H1 (cell line): ENCODE measurements around the gene TAC4. TPM values are rescaled to one million over a fixed set of nuclear protein-coding genes. Genes with fewer than 3 reads are reported as not detected.

Experiments
- CTCF ChIA-PET: fragments of 300-600 bp; sonication (Branson Sonifier 250); formaldehyde crosslinking; loops from one replicate; lab custom pipeline; 2021; ENCODE audit not compliant: partially characterized antibody; lab: Charles Lee
- POLR2A ChIA-PET: fragments of 300-600 bp; sonication (Branson Sonifier 250); formaldehyde crosslinking; loops from one replicate; lab custom pipeline; 2021; ENCODE audit warnings: inconsistent platforms; ENCODE audit not compliant: partially characterized antibody; lab: Charles Lee
- DNase-seq, 2 experiments: peaks; one replicate each; pipeline versions ENCODE4 v3.0.0 to v3.0.0-alpha.2; 2010 to 2022; ENCODE audit warnings: low spot score in 2 of 2, low read depth in 1 of 2, mixed read lengths in 1 of 2
- FAIRE-seq: peaks from 2 replicates; lab custom pipeline; 2011; peaks lifted over from hg19 to GRCh38; lab: Jason Lieb, UNC
- H2AFZ ChIP-seq: 2 replicates; pipeline ENCODE4 v1.8.1; 2012; ENCODE audit warnings: low read length, inconsistent platforms
- H2AK5ac ChIP-seq: 2 replicates; pipeline ENCODE4 v1.6.1; 2013; ENCODE audit warnings: low read depth, low read length
- H2BK120ac ChIP-seq: replicated peaks from 2 replicates; pipeline ENCODE3; 2013; ENCODE audit warnings: low read depth, low read length, inconsistent platforms
- H2BK12ac ChIP-seq: 2 replicates; pipeline ENCODE4 v1.6.1; 2013; ENCODE audit warnings: low read depth, low read length
- H2BK15ac ChIP-seq: 2 replicates; pipeline ENCODE4 v1.6.1; 2013; ENCODE audit warnings: low read length
- H2BK20ac ChIP-seq: 2 replicates; pipeline ENCODE4 v1.6.1; 2013; ENCODE audit warnings: low read length
- H2BK5ac ChIP-seq: 2 replicates; pipeline ENCODE4 v1.6.1; 2013; ENCODE audit warnings: low read depth, low read length
- H3K14ac ChIP-seq: 2 replicates; pipeline ENCODE4 v1.6.1; 2013; ENCODE audit warnings: inconsistent platforms; ENCODE audit not compliant: insufficient read length
- H3K18ac ChIP-seq: 2 replicates; pipeline ENCODE4 v1.6.1; 2013; ENCODE audit warnings: low read length; ENCODE audit errors: extremely low read depth
- H3K23ac ChIP-seq: 2 replicates; pipeline ENCODE4 v1.6.1; 2013; ENCODE audit warnings: inconsistent platforms; ENCODE audit not compliant: insufficient read length
- H3K23me2 ChIP-seq: 2 replicates; pipeline ENCODE4 v1.6.1; 2013; ENCODE audit warnings: low read depth, low read length
- H3K27ac ChIP-seq: 2 replicates; pipeline ENCODE4 v1.6.1; 2011; ENCODE audit warnings: low read depth, low read length, inconsistent platforms
- H3K27me3 ChIP-seq, 4 experiments: replicated peaks in 1 of 4; 1 replicate in 1 of 4; 2 replicates in 3 of 4; pipeline versions ENCODE4 v1.6.1 to v1.8.1; 2011 to 2013; ENCODE audit warnings: low read length in 3 of 4, mild to moderate bottlenecking in 3 of 4, inconsistent platforms in 2 of 4, mixed read lengths in 2 of 4, moderate library complexity in 1 of 4; ENCODE audit not compliant: control insufficient read depth in 3 of 4, insufficient read depth in 3 of 4; ENCODE audit errors: extremely low read depth in 1 of 4
- H3K36me3 ChIP-seq, 4 experiments: 2 replicates each; pipeline versions ENCODE4 v1.6.1 to v1.8.1; 2011 to 2013; ENCODE audit warnings: mild to moderate bottlenecking in 4 of 4, low read length in 3 of 4, moderate library complexity in 2 of 4, control low read depth in 1 of 4, inconsistent platforms in 1 of 4; ENCODE audit not compliant: insufficient read depth in 4 of 4, control insufficient read depth in 2 of 4
- H3K4ac ChIP-seq: replicated peaks from 2 replicates; pipeline ENCODE3; 2013; ENCODE audit warnings: low read length, low read depth, mixed read lengths, inconsistent platforms; ENCODE audit not compliant: insufficient read length
- H3K4me1 ChIP-seq, 4 experiments: replicated peaks in 1 of 4; 1 replicate in 1 of 4; 2 replicates in 3 of 4; pipeline versions ENCODE4 v1.6.1 to v1.8.1; 2011 to 2013; ENCODE audit warnings: low read length in 3 of 4, inconsistent platforms in 2 of 4, mixed read lengths in 1 of 4; ENCODE audit not compliant: insufficient read depth in 4 of 4, control insufficient read depth in 3 of 4
- H3K4me2 ChIP-seq, 2 experiments: 2 replicates each; pipeline versions ENCODE4 v1.6.1 to v1.8.1; 2011 to 2013; ENCODE audit warnings: low read depth in 2 of 2, low read length in 2 of 2, control low read depth in 1 of 2, inconsistent platforms in 1 of 2, mild to moderate bottlenecking in 1 of 2; ENCODE audit not compliant: insufficient read depth in 1 of 2
- H3K4me3 ChIP-seq, 4 experiments: fragments of 200-600, 300-600 bp in 1 of 4; sonication (generic), shearing (Covaris generic), sonication (Bioruptor Twin) in 1 of 4; 2 replicates each; pipeline versions ENCODE4 v1.5.1 to v1.8.1; 2011 to 2016; ENCODE audit warnings: low read length in 4 of 4, low read depth in 3 of 4, control low read depth in 2 of 4, inconsistent platforms in 2 of 4, mild to moderate bottlenecking in 2 of 4, mixed read lengths in 1 of 4, moderate library complexity in 1 of 4; ENCODE audit not compliant: insufficient read depth in 2 of 4; ENCODE audit errors: extremely low read depth in 1 of 4
- H3K56ac ChIP-seq: replicated peaks from 2 replicates; pipeline ENCODE3; 2013; ENCODE audit warnings: low read depth, mild to moderate bottlenecking, mixed read lengths, low read length, inconsistent platforms; ENCODE audit not compliant: insufficient read length
- H3K79me1 ChIP-seq: 2 replicates; pipeline ENCODE4 v1.6.1; 2013; ENCODE audit warnings: low read depth, low read length, control low read depth
- H3K79me2 ChIP-seq, 2 experiments: 2 replicates each; pipeline versions ENCODE4 v1.6.1 to v1.8.1; 2012 to 2013; ENCODE audit warnings: low read length in 2 of 2, mild to moderate bottlenecking in 2 of 2, inconsistent platforms in 1 of 2; ENCODE audit not compliant: insufficient read depth in 2 of 2, control insufficient read depth in 1 of 2
- H3K9ac ChIP-seq, 4 experiments: replicated peaks in 1 of 4; 1 replicate in 1 of 4; 2 replicates in 3 of 4; pipeline versions ENCODE4 v1.6.1 to v1.8.1; 2011 to 2013; ENCODE audit warnings: low read depth in 3 of 4, low read length in 3 of 4, control low read depth in 2 of 4, mild to moderate bottlenecking in 2 of 4, moderate library complexity in 2 of 4, inconsistent platforms in 1 of 4; ENCODE audit errors: extremely low read depth in 1 of 4
- H3K9me3 ChIP-seq, 2 experiments: 2 replicates each; pipeline versions ENCODE4 v1.6.1 to v1.8.1; 2012 to 2013; ENCODE audit warnings: mild to moderate bottlenecking in 2 of 2, moderate library complexity in 2 of 2, control low read depth in 1 of 2, inconsistent platforms in 1 of 2, low read depth in 1 of 2, low read length in 1 of 2, mixed read lengths in 1 of 2; ENCODE audit not compliant: insufficient read depth in 2 of 2
- H4K20me1 ChIP-seq, 2 experiments: replicated peaks in 1 of 2; 2 replicates each; pipeline versions ENCODE3 to v1.8.1; 2011 to 2013; ENCODE audit warnings: inconsistent platforms in 2 of 2, low read length in 2 of 2, mild to moderate bottlenecking in 1 of 2; ENCODE audit not compliant: insufficient read depth in 2 of 2, control insufficient read depth in 1 of 2
- H4K5ac ChIP-seq: 2 replicates; pipeline ENCODE4 v1.6.1; 2013; ENCODE audit warnings: low read length, low read depth, mixed read lengths, inconsistent platforms; ENCODE audit not compliant: insufficient read length
- H4K8ac ChIP-seq: 2 replicates; pipeline ENCODE4 v1.8.0; 2013; ENCODE audit warnings: mild to moderate bottlenecking, moderate library complexity, low read length, inconsistent platforms; ENCODE audit not compliant: insufficient read depth; ENCODE audit errors: extremely low read depth
- H4K91ac ChIP-seq: replicated peaks from 2 replicates; pipeline ENCODE3; 2013; ENCODE audit warnings: low read length, mixed read lengths, inconsistent platforms; ENCODE audit not compliant: insufficient read length
- CEBPB ChIP-seq: IDR thresholded peaks from 2 replicates; pipeline ENCODE4 v1.6.1; 2012; ENCODE audit warnings: low read depth, low read length
- KDM1A ChIP-seq: fragments of 200-600, 300-600 bp; sonication (generic); IDR thresholded peaks from 2 replicates; pipeline ENCODE4 v1.7.1; 2016; ENCODE audit warnings: mild to moderate bottlenecking, low read length, borderline replicate concordance
- KDM5A ChIP-seq: fragments of 200-600 bp; IDR thresholded peaks from 2 replicates; pipeline ENCODE4 v1.7.1; 2012; ENCODE audit warnings: mild to moderate bottlenecking, low read length, inconsistent platforms, mixed read lengths
- NRF1 ChIP-seq: IDR thresholded peaks from 2 replicates; pipeline ENCODE4 v1.6.1; 2011; ENCODE audit warnings: mild to moderate bottlenecking, low read depth, low read length, improper control_type of control experiment
- POLR2AphosphoS5 ChIP-seq: IDR thresholded peaks from 2 replicates; pipeline ENCODE4 v1.6.1; 2011; ENCODE audit warnings: low read depth, low read length
- POU5F1 ChIP-seq: IDR thresholded peaks from 2 replicates; pipeline ENCODE4 v1.6.1; 2011; ENCODE audit warnings: low read depth, mild to moderate bottlenecking, low read length, moderate library complexity
- RFX5 ChIP-seq: IDR thresholded peaks from 2 replicates; pipeline ENCODE4 v1.6.1; 2011; ENCODE audit warnings: low read depth, low read length, improper control_type of control experiment, borderline replicate concordance
- RXRA ChIP-seq: IDR thresholded peaks from 2 replicates; pipeline ENCODE4 v1.6.1; 2011; ENCODE audit warnings: low read depth, mild to moderate bottlenecking, low read length, moderate library complexity; ENCODE audit not compliant: insufficient read depth
- SAP30 ChIP-seq: fragments of 300-600 bp; sonication (generic); IDR thresholded peaks from 2 replicates; pipeline ENCODE4 v1.7.1; 2012; ENCODE audit warnings: low read length, moderate library complexity, mild to moderate bottlenecking, inconsistent platforms; ENCODE audit not compliant: insufficient read depth, insufficient replicate concordance
- SIN3A ChIP-seq, 2 experiments: IDR thresholded peaks in 1 of 2; conservative IDR thresholded peaks in 1 of 2; 2 replicates each; pipeline ENCODE4 v1.6.1; 2011 to 2012; ENCODE audit warnings: low read length in 2 of 2, improper control_type of control experiment in 1 of 2, low read depth in 1 of 2, mild to moderate bottlenecking in 1 of 2
- YY1 ChIP-seq: IDR thresholded peaks from 2 replicates; pipeline ENCODE4 v1.6.1; 2011; ENCODE audit warnings: low read depth, mild to moderate bottlenecking, low read length
- WGBS, 2 experiments: shearing (Covaris generic) in 1 of 2; methylation state at CpG; one replicate each; pipeline versions ENCODE4 v1.1.6 to v1.1.7; 2013 to 2015; ENCODE audit warnings: low lambda C conversion rate in 2 of 2, mixed read lengths in 2 of 2, inconsistent platforms in 1 of 2, low coverage in 1 of 2, missing lambda C conversion rate in 1 of 2; ENCODE audit not compliant: insufficient replicate concordance in 2 of 2, insufficient coverage in 1 of 2, insufficient read length in 1 of 2; ENCODE audit errors: extremely low coverage in 1 of 2, missing lambda C conversion rate in 1 of 2; 5-methylcytosine and 5-hydroxymethylcytosine counted together
- polyA plus RNA-seq, 7 experiments: library from polyadenylated mRNA; depleted of rRNA in 3 of 7; stranded (reverse) in 5 of 7; unstranded in 2 of 7; fragments of >200 nt in 5 of 7; fragments of 200-250 nt in 2 of 7; gene quantifications; 1 replicate in 5 of 7; 2 replicates in 1 of 7; 4 replicates in 1 of 7; pipeline versions ENCODE4 v1.2.1 to v1.2.3, GENCODE V29; 2011 to 2013; ENCODE audit warnings: missing spikeins in 2 of 7, mixed read lengths in 2 of 7
- total RNA-seq: library from RNA; stranded (reverse); fragmentation: NEBNext Ultra II Directional; extraction: Animal tissue kit (Norgen Biotek cat#: 25700); gene quantifications from 2 replicates; pipeline ENCODE4 v1.2.1, GENCODE V29; 2021

TAC4 gene
- total and polyA plus RNA-seq, 2 of the 8 experiments (the other 6 are each of a cell fraction or from before 2014, with no cell fraction given), result 0.15 TPM; not detected in 1

GRCh38 chr17:49836111-49837030 lies 11.5 kb downstream of the TAC4 start:
- no peaks in the 10 kb centered on the region for H3K79me1 ChIP-seq
- H2AK5ac ChIP-seq, result no peak overlapping the region
- no peak overlapping the region for H3K4ac ChIP-seq
- H3K9ac ChIP-seq, result no peak overlapping the region
- H2AFZ ChIP-seq, result no peak overlapping the region
- peaks cover 2 to 4% of the 10 kb centered on the region in 2 experiments for H4K20me1 ChIP-seq
- H2BK5ac ChIP-seq, result peak overlapping the region; percentile 36; the same call in 1 of the 2 replicates
- H3K14ac ChIP-seq, result no peak overlapping the region
- no peaks in the 10 kb centered on the region for H3K23me2 ChIP-seq
- FAIRE-seq (no peak), DNase-seq (no peak)
- H3K18ac ChIP-seq, result no peak overlapping the region
- no peak overlapping the region for H3K27ac ChIP-seq
- H2BK15ac ChIP-seq, result no peak overlapping the region
- H3K4me1 ChIP-seq, result no peaks in the 10 kb centered on the region
- no peak overlapping the region for H2BK12ac ChIP-seq
- CTCF ChIA-PET, result interaction anchor here (0.6 kb wide), 2 partner anchors 118 to 264 kb away, joined by 3 read pairs; no protein-coding TSS in a partner anchor
- H3K9me3 ChIP-seq, result no peaks in the 10 kb centered on the region
- H3K23ac ChIP-seq, result no peak overlapping the region
- 94% methylated on average over 16 of the region's 16 CpGs; no CpG with 5 or more reads in 1 of the 2 experiments for WGBS, 2 experiments
- no peak overlapping the region for H3K4me2 ChIP-seq
- H3K79me2 ChIP-seq, result no peaks in the 10 kb centered on the region
- no peak overlapping the region for H2BK120ac ChIP-seq
- no peaks in the 10 kb centered on the region for H3K27me3 ChIP-seq
- H3K36me3 ChIP-seq, result peaks cover 0 to 19% (median 15%) of the 10 kb centered on the region in 4 experiments; a peak in 6 of 8 replicates
- no peak overlapping the region for H4K5ac ChIP-seq
- no peak overlapping the region for H3K56ac ChIP-seq
- POLR2A ChIA-PET, result interaction anchor here (0.6 to 2.2 kb wide), 6 partner anchors 8 to 136 kb away, joined by 3 to 6 read pairs (median 4); partner anchors contain the start of gene SLC35B1
- H4K8ac ChIP-seq, result no peak overlapping the region
- H4K91ac ChIP-seq, result no peak overlapping the region
- H2BK20ac ChIP-seq, result no peak overlapping the region
- no peak overlapping the region for H3K4me3 ChIP-seq
- no peak for TF ChIP-seq CEBPB
- no peak for TF ChIP-seq YY1
- no peak for TF ChIP-seq KDM1A
- TF ChIP-seq RXRA, result no peak
- no peak for TF ChIP-seq SIN3A (conservative IDR thresholded peaks at IDR 0.05 in 1 of 2, IDR thresholded peaks at IDR 0.05 in 1 of 2; ENCODE audit: low read depth in 1 of 2, low read length in 2 of 2)
- no peak for TF ChIP-seq RFX5
- TF ChIP-seq POU5F1, result no peak
- TF ChIP-seq POLR2AphosphoS5, result no peak
- no peak for TF ChIP-seq NRF1
- TF ChIP-seq SAP30, result no peak
- no peak for TF ChIP-seq KDM5A
